ENCODE measurements around the gene LPAR2.

The LPAR2 gene

GRCh38 chr19:19636573-19637185, 8.7 kb upstream of the LPAR2 start:
- H3K36me3 ChIP-seq (ENCODE audit: insufficient read depth, low read length): peaks cover 17% of the 10 kb centered on the region; the same call in 1 of the 2 replicates
- H4K20me1 ChIP-seq (ENCODE audit: insufficient read depth, low read length, poor library complexity, severe bottlenecking): no peaks in the 10 kb centered on the region

DNA sequence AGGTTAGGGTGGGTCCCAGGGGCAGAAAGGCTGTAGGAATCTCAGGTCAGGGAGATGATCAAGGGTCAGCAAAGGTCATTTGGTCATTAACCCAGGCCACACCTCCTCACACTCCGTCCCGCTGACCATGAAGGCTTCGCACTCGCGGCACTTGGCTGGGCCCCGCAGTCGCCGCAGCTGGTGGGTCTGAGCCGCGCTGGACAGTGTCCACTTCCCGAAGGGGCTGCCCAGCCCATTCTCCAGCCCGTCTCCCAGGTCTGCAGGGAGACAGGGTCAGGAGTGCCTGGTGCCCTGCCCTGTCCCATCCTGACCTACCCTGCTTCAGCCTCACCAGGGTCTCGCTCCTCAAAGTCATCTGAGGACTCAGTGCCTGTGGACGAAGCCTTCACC, 7.3 kb upstream of the LPAR2 start:
- Histone ChIP-seq H3K4me3 (ENCODE audit: low read length, poor library complexity, severe bottlenecking) (no peak overlapping the region), H3K27me3 (ENCODE audit: insufficient read depth, low read length, poor library complexity, severe bottlenecking) (no peaks in the 10 kb centered on the region), H4K20me1 (ENCODE audit: insufficient read depth, low read length, poor library complexity, severe bottlenecking) (no peaks in the 10 kb centered on the region), H3K9me2 (replicated peaks; ENCODE audit: low read depth, low read length) (no peaks in the 10 kb centered on the region), H3K79me2 (ENCODE audit: insufficient read depth, low read length) (no peaks in the 10 kb centered on the region), H3F3A (ENCODE audit: low read depth) (no peaks in the 10 kb centered on the region), H3K9me3 (ENCODE audit: insufficient read depth, low read depth, low read length) (no peaks in the 10 kb centered on the region), H3K4me2 (ENCODE audit: low read depth, low read length, poor library complexity, severe bottlenecking) (no peak overlapping the region), H3K9ac (ENCODE audit: low read depth, low read length, poor library complexity, severe bottlenecking) (no peak overlapping the region), H3K36me3 (ENCODE audit: insufficient read depth, low read length) (peaks cover 17% of the 10 kb centered on the region; the same call in 1 of the 2 replicates), H3K4me1 (ENCODE audit: insufficient read depth, low read length, poor library complexity, severe bottlenecking) (no peaks in the 10 kb centered on the region), H2AFZ (ENCODE audit: low read length) (no peak overlapping the region)
- TF ChIP-seq EZH2phosphoT487 (IDR thresholded peaks at IDR 0.05; ENCODE audit: borderline replicate concordance) (no peak), CTCF (conservative IDR thresholded peaks at IDR 0.05; ENCODE audit: low read length) (no peak)

More at GRCh38 chr19:19636573-19637185, 8.7 kb upstream of the LPAR2 start:
- H3K79me2 ChIP-seq (ENCODE audit: insufficient read depth, low read length): no peaks in the 10 kb centered on the region
- no peak overlapping the region for H3K4me2 ChIP-seq (ENCODE audit: low read depth, low read length, poor library complexity, severe bottlenecking)
- no peak overlapping the region for H3K9ac ChIP-seq (ENCODE audit: low read depth, low read length, poor library complexity, severe bottlenecking)
- H3K9me2 ChIP-seq (replicated peaks; ENCODE audit: low read depth, low read length): no peaks in the 10 kb centered on the region
- TF ChIP-seq EZH2phosphoT487 (IDR thresholded peaks at IDR 0.05; ENCODE audit: borderline replicate concordance) (no peak), CTCF (conservative IDR thresholded peaks at IDR 0.05; ENCODE audit: low read length) (no peak)
- H3K27me3 ChIP-seq (ENCODE audit: insufficient read depth, low read length, poor library complexity, severe bottlenecking): no peaks in the 10 kb centered on the region
- no peaks in the 10 kb centered on the region for H3K9me3 ChIP-seq (ENCODE audit: insufficient read depth, low read depth, low read length)
- H3K4me1 ChIP-seq (ENCODE audit: insufficient read depth, low read length, poor library complexity, severe bottlenecking): no peaks in the 10 kb centered on the region
- H2AFZ ChIP-seq (ENCODE audit: low read length): no peak overlapping the region
- H3K4me3 ChIP-seq (ENCODE audit: low read length, poor library complexity, severe bottlenecking): no peak overlapping the region
- H3F3A ChIP-seq (ENCODE audit: low read depth): no peaks in the 10 kb centered on the region

DNA sequence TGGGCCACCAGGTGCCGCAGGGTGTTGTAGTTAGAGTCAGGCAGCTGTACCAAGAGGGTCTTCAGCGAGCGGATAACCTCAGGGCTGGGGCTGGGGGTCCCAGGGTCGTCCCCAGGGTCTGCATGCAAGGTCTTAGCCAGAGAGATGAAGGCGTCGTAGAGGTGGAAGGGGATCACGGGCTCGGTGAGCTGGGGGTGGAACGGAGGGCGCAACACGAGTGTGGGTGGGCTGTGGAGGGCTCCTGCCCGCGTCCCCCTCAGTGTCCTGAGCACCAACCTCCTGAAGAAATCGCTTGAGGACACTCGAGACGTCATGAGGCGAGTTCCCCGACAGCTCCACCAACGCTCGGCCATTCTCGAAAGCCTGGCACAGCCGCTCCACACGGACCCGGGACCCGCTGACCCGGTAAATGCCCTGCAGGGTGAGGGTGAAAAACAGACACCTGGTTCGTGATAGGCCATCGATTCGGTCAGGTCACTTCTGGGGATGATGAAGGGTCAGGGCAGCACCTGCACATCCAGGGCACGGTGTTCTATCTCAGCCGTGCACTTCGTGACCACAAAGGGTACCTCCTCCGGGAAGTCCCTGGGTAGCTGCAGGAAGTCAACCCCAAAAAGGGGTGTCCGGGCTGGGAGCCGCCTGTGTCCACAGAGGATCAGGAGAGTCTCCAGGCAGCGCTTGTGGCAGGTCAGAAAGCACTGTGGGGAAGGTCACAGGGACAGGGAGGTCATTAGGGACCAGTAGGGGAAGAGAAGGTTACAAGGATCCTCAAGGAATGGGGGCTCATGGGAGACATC, 6.7 kb upstream of the LPAR2 start:
- no peak overlapping the region for H3K4me3 ChIP-seq (ENCODE audit: low read length, poor library complexity, severe bottlenecking)
- no peaks in the 10 kb centered on the region for H4K20me1 ChIP-seq (ENCODE audit: insufficient read depth, low read length, poor library complexity, severe bottlenecking)
- H3K4me2 ChIP-seq (ENCODE audit: low read depth, low read length, poor library complexity, severe bottlenecking): no peak overlapping the region
- TF ChIP-seq CTCF (conservative IDR thresholded peaks at IDR 0.05; ENCODE audit: low read length) (no peak), EZH2phosphoT487 (IDR thresholded peaks at IDR 0.05; ENCODE audit: borderline replicate concordance) (no peak)
- peaks cover 17% of the 10 kb centered on the region; the same call in 1 of the 2 replicates for H3K36me3 ChIP-seq (ENCODE audit: insufficient read depth, low read length)
- no peaks in the 10 kb centered on the region for H3K4me1 ChIP-seq (ENCODE audit: insufficient read depth, low read length, poor library complexity, severe bottlenecking)
- H3F3A ChIP-seq (ENCODE audit: low read depth): no peaks in the 10 kb centered on the region
- H3K9ac ChIP-seq (ENCODE audit: low read depth, low read length, poor library complexity, severe bottlenecking): no peak overlapping the region
- no peaks in the 10 kb centered on the region for H3K9me3 ChIP-seq (ENCODE audit: insufficient read depth, low read depth, low read length)
- H3K27me3 ChIP-seq (ENCODE audit: insufficient read depth, low read length, poor library complexity, severe bottlenecking): no peaks in the 10 kb centered on the region
- H2AFZ ChIP-seq (ENCODE audit: low read length): no peak overlapping the region
- no peaks in the 10 kb centered on the region for H3K9me2 ChIP-seq (replicated peaks; ENCODE audit: low read depth, low read length)
- no peaks in the 10 kb centered on the region for H3K79me2 ChIP-seq (ENCODE audit: insufficient read depth, low read length)
